CD14-positive monocyte (primary cell): ENCODE measurements around the gene HGFAC. TPM values are rescaled to one million over a fixed set of nuclear protein-coding genes. Genes with fewer than 3 reads are reported as not detected.

Source experiments
- DNase-seq, 3 donors: peaks; one replicate each; pipeline ENCODE4 v3.0.0-alpha.2; 2011 to 2022
- H2AFZ ChIP-seq: 2 replicates; pipeline ENCODE4 v1.6.0; 2012; ENCODE audit warnings: mild to moderate bottlenecking, low read depth, low read length, inconsistent platforms; ENCODE audit not compliant: insufficient read depth, poor library complexity, severe bottlenecking
- H3K27ac ChIP-seq, 2 donors: 1 replicate in 1 of 2; 2 replicates in 1 of 2; pipeline ENCODE4 v1.5.1; 2012 to 2013; ENCODE audit warnings: low read length in 2 of 2, control low read depth in 1 of 2, inconsistent platforms in 1 of 2, low read depth in 1 of 2, mild to moderate bottlenecking in 1 of 2
- H3K27me3 ChIP-seq, 2 donors: one replicate each; pipeline versions ENCODE4 v1.6.0 to v1.6.1; 2011 to 2013; ENCODE audit warnings: low read length in 2 of 2; ENCODE audit not compliant: control insufficient read depth in 2 of 2, insufficient read depth in 2 of 2
- H3K36me3 ChIP-seq, 2 donors: replicated peaks in 1 of 2; 1 replicate in 1 of 2; 2 replicates in 1 of 2; pipeline versions ENCODE4 v1.5.1 to v1.6.1; 2012 to 2013; ENCODE audit warnings: low read length in 2 of 2, control low read depth in 1 of 2, inconsistent platforms in 1 of 2, mild to moderate bottlenecking in 1 of 2; ENCODE audit not compliant: insufficient read depth in 2 of 2, control insufficient read depth in 1 of 2
- H3K4me1 ChIP-seq, 2 donors: 1 replicate in 1 of 2; 2 replicates in 1 of 2; pipeline versions ENCODE4 v1.5.1 to v1.6.1; 2012 to 2013; ENCODE audit warnings: low read length in 2 of 2, control low read depth in 1 of 2, inconsistent platforms in 1 of 2, mild to moderate bottlenecking in 1 of 2, moderate library complexity in 1 of 2; ENCODE audit not compliant: insufficient read depth in 2 of 2, control insufficient read depth in 1 of 2
- H3K4me2 ChIP-seq: replicated peaks from 2 replicates; pipeline ENCODE3; 2012; ENCODE audit warnings: low read length, moderate library complexity, mild to moderate bottlenecking; ENCODE audit not compliant: poor library complexity, severe bottlenecking; ENCODE audit errors: extremely low read depth
- H3K4me3 ChIP-seq, 3 experiments: fragments of 200-600 bp in 1 of 3; sonication (generic) in 1 of 3; replicated peaks in 1 of 3; 1 replicate in 2 of 3; 2 replicates in 1 of 3; pipeline ENCODE4 v1.5.1; 2011 to 2013; ENCODE audit warnings: low read length in 3 of 3, mild to moderate bottlenecking in 3 of 3, control low read depth in 2 of 3, low read depth in 2 of 3, inconsistent platforms in 1 of 3, moderate library complexity in 1 of 3
- H3K79me2 ChIP-seq: 2 replicates; pipeline ENCODE4 v1.6.0; 2012; ENCODE audit warnings: mild to moderate bottlenecking, control low read depth, inconsistent platforms, low read length, moderate library complexity; ENCODE audit not compliant: insufficient read depth
- H3K9ac ChIP-seq: 2 replicates; pipeline ENCODE4 v1.6.0; 2017; ENCODE audit warnings: low read length, mild to moderate bottlenecking; ENCODE audit not compliant: insufficient read depth, poor library complexity, severe bottlenecking
- H3K9me3 ChIP-seq, 2 donors: replicated peaks in 1 of 2; 1 replicate in 1 of 2; 2 replicates in 1 of 2; pipeline versions ENCODE4 v1.5.1 to v1.6.1; 2012 to 2013; ENCODE audit warnings: low read length in 2 of 2, control low read depth in 1 of 2; ENCODE audit not compliant: control insufficient read depth in 1 of 2, insufficient read depth in 1 of 2
- H4K20me1 ChIP-seq: 2 replicates; pipeline ENCODE4 v1.6.0; 2012; ENCODE audit warnings: mild to moderate bottlenecking, low read length, control low read depth, moderate library complexity; ENCODE audit not compliant: insufficient read depth
- H3K27ac Mint-ChIP-seq, 7 donors: one replicate each; pipeline ENCODE4 v1.8.0; 2020; ENCODE audit warnings: mild to moderate bottlenecking in 7 of 7, mixed read lengths in 7 of 7, moderate library complexity in 6 of 7, inconsistent platforms in 2 of 7
- H3K27me3 Mint-ChIP-seq, 3 donors: one replicate each; pipeline ENCODE4 v1.8.0; 2021 to 2022; ENCODE audit warnings: low read depth in 3 of 3, mild to moderate bottlenecking in 3 of 3, mixed read lengths in 3 of 3, moderate library complexity in 3 of 3, inconsistent platforms in 1 of 3
- H3K36me3 Mint-ChIP-seq, 2 donors: one replicate each; pipeline ENCODE4 v1.8.0; 2020; ENCODE audit warnings: mixed read lengths in 2 of 2, inconsistent platforms in 1 of 2, mild to moderate bottlenecking in 1 of 2
- H3K4me1 Mint-ChIP-seq: one replicate; pipeline ENCODE4 v1.8.0; 2020; ENCODE audit warnings: mild to moderate bottlenecking, mixed read lengths
- H3K4me3 Mint-ChIP-seq, 2 donors: one replicate each; pipeline ENCODE4 v1.8.0; 2020; ENCODE audit warnings: mild to moderate bottlenecking in 2 of 2, mixed read lengths in 2 of 2, moderate library complexity in 1 of 2
- H3K9me3 Mint-ChIP-seq, 7 donors: one replicate each; pipeline ENCODE4 v1.8.0; 2020 to 2022; ENCODE audit warnings: mixed read lengths in 7 of 7, mild to moderate bottlenecking in 6 of 7, moderate library complexity in 6 of 7, inconsistent platforms in 2 of 7
- CTCF ChIP-seq: fragments of 200-600 bp; IDR thresholded peaks from one replicate; pipeline ENCODE4 v1.8.0; 2022; ENCODE audit warnings: antibody characterized with exemption, mild to moderate bottlenecking
- WGBS: methylation state at CpG from one replicate; pipeline ENCODE4 v1.1.5; 2013; ENCODE audit warnings: missing lambda C conversion rate; ENCODE audit not compliant: insufficient coverage; 5-methylcytosine and 5-hydroxymethylcytosine counted together
- intact Hi-C, 2 donors: fragments of 100-400 bp; cut with micrococcal nuclease; formaldehyde crosslinking; loops; one replicate each; pipeline versions ENCODE4 v1.15.0 to v1.15.1; 2023
- polyA plus RNA-seq, 3 donors: library from polyadenylated mRNA; depleted of rRNA in 1 of 3; unstranded in 2 of 3; stranded (reverse) in 1 of 3; fragments of 300-500 nt in 2 of 3; fragments of >200 nt in 1 of 3; fragmentation: Illumina TruSeq in 2 of 3; gene quantifications; 1 replicate in 2 of 3; 2 replicates in 1 of 3; pipeline ENCODE4 v1.2.3, GENCODE V29; 2012 to 2021

HGFAC gene
- polyA plus RNA-seq, 3 donors: 0.17 TPM; not detected in 2

DNA sequence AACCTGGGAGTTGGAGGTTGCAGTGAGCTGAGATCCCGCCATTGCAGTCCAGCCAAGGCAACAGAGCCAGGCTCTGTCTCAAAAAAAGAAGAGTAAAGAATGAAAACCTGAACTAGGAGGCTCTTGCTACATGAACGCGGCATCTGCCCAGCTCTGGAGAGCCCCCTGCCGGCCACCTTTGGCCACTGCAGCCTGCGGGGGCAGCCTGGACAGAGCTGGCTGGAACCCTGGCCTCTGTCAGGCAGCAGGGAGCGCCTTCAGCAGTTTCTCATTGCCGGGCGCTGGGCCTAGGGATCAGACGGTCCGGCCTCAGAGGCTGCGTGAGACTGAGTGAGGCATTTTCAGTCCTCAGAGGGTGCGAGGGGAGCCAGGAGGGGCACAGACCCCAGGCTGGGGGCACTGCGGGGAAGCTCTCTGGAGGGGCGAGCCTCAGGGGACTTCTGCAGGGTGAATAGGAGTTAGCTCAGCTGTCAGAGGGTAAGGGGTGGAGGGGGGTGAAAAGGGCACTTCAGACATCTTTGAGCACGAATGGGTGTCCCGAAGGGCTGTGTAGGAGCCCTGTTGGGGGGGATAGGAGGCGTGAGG, 38.9 kb downstream of the HGFAC start:
- intact Hi-C loops: no loop called here
- H2AFZ ChIP-seq: no peak overlapping the region
- peaks cover 0 to 2% (median 0%) of the 10 kb centered on the region in 7 donors for H3K9me3 Mint-ChIP-seq

DNA sequence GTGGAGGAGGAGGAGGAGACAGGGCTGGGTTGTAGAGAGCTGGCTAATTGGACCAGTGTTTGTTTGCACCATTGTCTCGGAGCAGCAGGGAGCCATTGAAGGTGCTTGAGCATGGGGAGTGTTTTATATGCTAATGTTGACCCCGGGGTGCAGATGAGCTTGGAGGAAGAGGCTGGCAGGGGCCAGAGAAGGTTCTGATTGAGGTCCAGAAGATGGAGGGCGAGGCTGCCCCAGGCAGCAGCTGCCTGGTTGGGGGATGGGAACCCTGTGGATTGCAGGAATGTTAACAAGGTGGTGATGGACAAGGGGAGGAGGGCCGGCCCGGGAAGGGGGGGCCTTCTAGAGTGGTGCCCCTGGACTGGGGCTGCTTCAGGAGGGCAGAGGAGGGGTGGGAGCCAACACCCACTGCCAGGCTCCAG, 39.4 kb downstream of the HGFAC start:
- H3K36me3 Mint-ChIP-seq: no peaks in the 10 kb centered on the region
- H3K79me2 ChIP-seq: no peaks in the 10 kb centered on the region
- H3K27ac Mint-ChIP-seq: no peak overlapping the region
- H3K4me1 ChIP-seq: peaks cover 6 to 10% of the 10 kb centered on the region in 2 donors
- no peak for DNase-seq
- H3K4me2 ChIP-seq: no peak overlapping the region
- no peak overlapping the region for H2AFZ ChIP-seq
- no peaks in the 10 kb centered on the region for H3K36me3 ChIP-seq
- no peak overlapping the region for H3K9ac ChIP-seq
- 45% methylated on average over 3 of the region's 5 CpGs for WGBS
- intact Hi-C loops: no loop called here
- peaks cover 0 to 2% (median 0%) of the 10 kb centered on the region in 7 donors for H3K9me3 Mint-ChIP-seq
- peaks cover 0 to 44% of the 10 kb centered on the region in 2 donors for H3K27me3 ChIP-seq
- H3K4me3 Mint-ChIP-seq: peak overlapping the region in 1 of 2 donors; percentile 47
- H3K4me3 ChIP-seq: no peak overlapping the region
- no peaks in the 10 kb centered on the region for H3K9me3 ChIP-seq
- H3K27ac ChIP-seq: no peak overlapping the region
- H4K20me1 ChIP-seq: no peaks in the 10 kb centered on the region
- H3K4me1 Mint-ChIP-seq: peaks cover 3% of the 10 kb centered on the region
- no peak for TF ChIP-seq CTCF
- peaks cover 38 to 59% (median 45%) of the 10 kb centered on the region in 3 donors for H3K27me3 Mint-ChIP-seq

More for the DNA sequence above, 38.9 kb downstream of the HGFAC start:
- peak; percentile 99 for TF ChIP-seq CTCF
- WGBS: 13% methylated on average over 15 of the region's 17 CpGs
- H3K27ac ChIP-seq: no peak overlapping the region
- DNase-seq: peak; percentile 40 to 57 (median 51)
- Mint-ChIP-seq H3K36me3 (no peaks in the 10 kb centered on the region), H3K4me3 (peak overlapping the region in 1 of 2 donors; percentile 47), H3K27me3 (peaks cover 38 to 54% (median 41%) of the 10 kb centered on the region in 3 donors), H3K27ac (no peak overlapping the region), H3K4me1 (peaks cover 3% of the 10 kb centered on the region)
- no peak overlapping the region for H3K4me2 ChIP-seq
- no peaks in the 10 kb centered on the region for H4K20me1 ChIP-seq
- no peaks in the 10 kb centered on the region for H3K79me2 ChIP-seq
- no peak overlapping the region for H3K4me3 ChIP-seq
- H3K9ac ChIP-seq: no peak overlapping the region
- H3K36me3 ChIP-seq: no peaks in the 10 kb centered on the region
- H3K27me3 ChIP-seq: peaks cover 0 to 39% of the 10 kb centered on the region in 2 donors
- H3K9me3 ChIP-seq: no peaks in the 10 kb centered on the region
- peaks cover 6 to 10% of the 10 kb centered on the region in 2 donors for H3K4me1 ChIP-seq
